PC-3 (cell line): ENCODE results near the gene NAT9. TPM values are rescaled to one million over a fixed set of nuclear protein-coding genes. Genes with fewer than 3 reads are reported as not detected.

ENCODE experiments used
- ATAC-seq: fragments of 200-7000 bp; cut with Tn5 transposase; 2 replicates; pipeline ENCODE4 v1.9.1; 2020; ENCODE audit warnings: mild to moderate bottlenecking, moderate library complexity
- BruUV-seq: library from RNA; stranded (reverse); fragments of 400-500 nt; replicated peaks from 2 replicates; lab custom pipeline; 2021; lab: Mats Ljungman, UMichigan
- CTCF ChIA-PET: fragments of 300-600 bp; sonication (Branson Sonifier 250); formaldehyde crosslinking; loops from one replicate; lab custom pipeline; 2022; ENCODE audit warnings: antibody characterized with exemption; lab: Charles Lee
- POLR2A ChIA-PET: fragments of 300-600 bp; sonication (Branson Sonifier 250); formaldehyde crosslinking; loops from one replicate; lab custom pipeline; 2022; ENCODE audit warnings: antibody characterized with exemption; ENCODE audit not compliant: unreplicated experiment; lab: Charles Lee
- DNase-seq: peaks from one replicate; pipeline ENCODE4 v3.0.0-alpha.2; 2015
- H2AFZ ChIP-seq: fragments of 300-600 bp; sonication (generic); 2 replicates; pipeline ENCODE4 v1.6.0; 2016; ENCODE audit warnings: antibody characterized with exemption, low read length
- H3F3A ChIP-seq: fragments of 300-600 bp; sonication (generic); one replicate; pipeline ENCODE4 v1.6.0; 2017; ENCODE audit warnings: antibody characterized with exemption, low read length, control low read depth, mild to moderate bottlenecking; ENCODE audit not compliant: unreplicated experiment
- H3K27ac ChIP-seq: fragments of 300-600 bp; sonication (generic); 2 replicates; pipeline ENCODE4 v1.5.1; 2016; ENCODE audit warnings: mild to moderate bottlenecking, low read length
- H3K27me3 ChIP-seq: fragments of 300-600 bp; sonication (generic); 2 replicates; pipeline ENCODE4 v1.6.1; 2016; ENCODE audit warnings: low read length, mixed read lengths
- H3K36me3 ChIP-seq: fragments of 300-600 bp; sonication (generic); 2 replicates; pipeline ENCODE4 v1.6.1; 2016; ENCODE audit warnings: low read depth, mixed run types, low read length, mixed read lengths
- H3K4me1 ChIP-seq: fragments of 300-600 bp; sonication (generic); 2 replicates; pipeline ENCODE4 v1.5.1; 2016; ENCODE audit warnings: low read length; ENCODE audit not compliant: insufficient read depth
- H3K4me2 ChIP-seq: fragments of 300-600 bp; sonication (generic); 2 replicates; pipeline ENCODE4 v1.6.0; 2016; ENCODE audit warnings: low read length
- H3K4me3 ChIP-seq: fragments of 300-600 bp; sonication (generic); 2 replicates; pipeline ENCODE4 v1.5.1; 2016; ENCODE audit warnings: mild to moderate bottlenecking, low read length, mixed read lengths
- H3K79me2 ChIP-seq: fragments of 300-600 bp; sonication (generic); 2 replicates; pipeline ENCODE4 v1.6.1; 2017; ENCODE audit warnings: low read length, mixed read lengths
- H3K9ac ChIP-seq: fragments of 300-600 bp; sonication (generic); 2 replicates; pipeline ENCODE4 v1.6.0; 2016; ENCODE audit warnings: mild to moderate bottlenecking, low read length
- H3K9me2 ChIP-seq: fragments of 300-600 bp; sonication (generic); replicated peaks from 2 replicates; pipeline ENCODE4 v1.6.1; 2016; ENCODE audit warnings: mixed run types, low read length, mixed read lengths
- H3K9me3 ChIP-seq: fragments of 300-600 bp; sonication (generic); 2 replicates; pipeline ENCODE4 v1.6.1; 2016; ENCODE audit warnings: low read length, mixed read lengths
- H4K20me1 ChIP-seq: fragments of 300-600 bp; sonication (generic); 2 replicates; pipeline ENCODE4 v1.6.1; 2016; ENCODE audit warnings: low read length, mixed read lengths
- CTCF ChIP-seq: fragments of 300-600 bp; sonication (generic); conservative IDR thresholded peaks from 2 replicates; pipeline ENCODE4 v1.5.1; 2017; ENCODE audit warnings: antibody characterized with exemption, low read depth, mild to moderate bottlenecking, low read length
- EZH2 ChIP-seq: fragments of 300-600 bp; sonication (generic); IDR thresholded peaks from one replicate; pipeline ENCODE4 v1.6.1; 2017; ENCODE audit warnings: antibody characterized with exemption, mild to moderate bottlenecking, low read length; ENCODE audit not compliant: unreplicated experiment
- EZH2phosphoT487 ChIP-seq: fragments of 300-600 bp; sonication (generic); IDR thresholded peaks from 2 replicates; pipeline ENCODE4 v1.6.1; 2018; ENCODE audit warnings: mild to moderate bottlenecking, antibody characterized with exemption, low read length, borderline replicate concordance
- intact Hi-C: fragments of 100-400 bp; cut with micrococcal nuclease; formaldehyde crosslinking; loops from 2 replicates; pipeline ENCODE4 v1.9.0; 2023
- total RNA-seq: library from RNA; depleted of rRNA; stranded (reverse); fragments of >200 nt; gene quantifications from 2 replicates; pipeline ENCODE4 v1.2.3, GENCODE V29; 2014

NAT9 gene
- total RNA-seq, 1 experiment from 2014 or later, result 55.4 TPM

GRCh38 chr17:74785096-74785980, 9.2 kb upstream of the NAT9 start:
- intact Hi-C loops, result no loop called here
- no peak overlapping the region for H2AFZ ChIP-seq
- H3K4me1 ChIP-seq, result no peaks in the 10 kb centered on the region
- no peak overlapping the region for H3K4me3 ChIP-seq
- ChIA-PET CTCF (interaction anchor here (1.4 kb wide), 1 partner anchor 128 kb away, joined by 6 read pairs; no protein-coding TSS in a partner anchor), POLR2A (no interaction called here)
- H3F3A ChIP-seq, result no peaks in the 10 kb centered on the region
- H3K9me3 ChIP-seq, result no peaks in the 10 kb centered on the region
- H3K36me3 ChIP-seq, result no peaks in the 10 kb centered on the region; the same call in 1 of the 2 replicates
- H3K27me3 ChIP-seq, result no peaks in the 10 kb centered on the region
- DNase-seq (no peak), ATAC-seq (peak; percentile 11; the same call in 1 of the 2 replicates)
- no peak overlapping the region for H3K9ac ChIP-seq
- BruUV-seq, result no TSS peak
- no peak overlapping the region for H3K27ac ChIP-seq
- H3K9me2 ChIP-seq, result no peaks in the 10 kb centered on the region
- no peaks in the 10 kb centered on the region for H4K20me1 ChIP-seq
- H3K79me2 ChIP-seq, result no peaks in the 10 kb centered on the region
- TF ChIP-seq CTCF (0 out of 2 replicates have a peak, but pooled peaks have one; percentile 24), EZH2phosphoT487 (no peak), EZH2 (no peak)
- no peak overlapping the region for H3K4me2 ChIP-seq

- no peak for ATAC-seq
- BruUV-seq, result no TSS peak
- TF ChIP-seq EZH2 (no peak), EZH2phosphoT487 (no peak), CTCF (no peak)
- Histone ChIP-seq H3K36me3 (no peaks in the 10 kb centered on the region; the same call in 1 of the 2 replicates), H3K4me1 (no peaks in the 10 kb centered on the region), H3K4me2 (no peak overlapping the region), H3K9me2 (no peaks in the 10 kb centered on the region), H3F3A (no peaks in the 10 kb centered on the region), H3K27me3 (no peaks in the 10 kb centered on the region), H2AFZ (no peak overlapping the region), H3K9me3 (no peaks in the 10 kb centered on the region), H4K20me1 (no peaks in the 10 kb centered on the region), H3K27ac (no peak overlapping the region), H3K4me3 (no peak overlapping the region), H3K79me2 (no peaks in the 10 kb centered on the region), H3K9ac (no peak overlapping the region)
- CTCF ChIA-PET, result interaction anchor here (1.4 kb wide), 1 partner anchor 127 kb away, joined by 6 read pairs; no protein-coding TSS in a partner anchor
- intact Hi-C loops, result no loop called here
- POLR2A ChIA-PET, result no interaction called here
- no peak for DNase-seq
Measured at GRCh38 chr17:74784125-74784810, 8.1 kb upstream of the NAT9 start.
